ENCODE measurements around the gene SPATS2L.

SPATS2L gene

DNA sequence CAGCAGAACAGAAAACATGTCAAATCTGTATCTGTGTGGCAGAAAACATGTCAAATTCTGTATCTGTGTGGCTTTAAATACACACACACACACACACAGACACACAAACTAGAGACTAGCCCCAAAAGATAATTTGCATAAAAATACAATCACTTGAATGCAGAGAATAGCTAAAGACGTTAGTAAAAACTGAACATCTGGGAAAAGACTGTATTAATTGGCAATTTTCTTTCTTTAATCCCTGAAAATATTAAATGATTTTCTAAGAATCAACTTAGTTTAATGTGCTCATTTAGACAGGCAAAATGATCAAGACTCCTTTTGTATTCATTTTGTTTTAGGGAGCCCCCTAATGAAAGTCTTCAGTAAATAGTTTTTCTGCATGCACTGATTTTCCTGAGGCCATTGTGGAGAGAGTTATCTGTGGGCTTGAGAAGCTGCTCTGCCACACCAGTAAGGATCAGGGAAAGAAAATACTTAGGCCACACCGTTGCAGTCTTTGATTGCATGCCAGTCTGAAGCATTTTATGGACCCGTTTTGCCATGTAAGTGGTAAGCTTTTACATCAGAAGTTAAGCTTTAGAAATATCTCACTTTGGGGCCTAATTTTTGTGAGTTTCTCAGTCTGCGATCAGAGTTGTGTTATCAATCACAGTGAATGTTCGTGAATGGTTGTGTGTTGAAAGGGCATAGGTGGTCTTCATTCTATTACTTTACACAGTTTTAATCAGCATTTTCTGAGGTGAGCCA, 2.2 kb downstream of the SPATS2L start:
- H3K4me3 ChIP-seq (ENCODE audit: low read depth, low read length) = no peak overlapping the region
- TF ChIP-seq, protein P1, sequence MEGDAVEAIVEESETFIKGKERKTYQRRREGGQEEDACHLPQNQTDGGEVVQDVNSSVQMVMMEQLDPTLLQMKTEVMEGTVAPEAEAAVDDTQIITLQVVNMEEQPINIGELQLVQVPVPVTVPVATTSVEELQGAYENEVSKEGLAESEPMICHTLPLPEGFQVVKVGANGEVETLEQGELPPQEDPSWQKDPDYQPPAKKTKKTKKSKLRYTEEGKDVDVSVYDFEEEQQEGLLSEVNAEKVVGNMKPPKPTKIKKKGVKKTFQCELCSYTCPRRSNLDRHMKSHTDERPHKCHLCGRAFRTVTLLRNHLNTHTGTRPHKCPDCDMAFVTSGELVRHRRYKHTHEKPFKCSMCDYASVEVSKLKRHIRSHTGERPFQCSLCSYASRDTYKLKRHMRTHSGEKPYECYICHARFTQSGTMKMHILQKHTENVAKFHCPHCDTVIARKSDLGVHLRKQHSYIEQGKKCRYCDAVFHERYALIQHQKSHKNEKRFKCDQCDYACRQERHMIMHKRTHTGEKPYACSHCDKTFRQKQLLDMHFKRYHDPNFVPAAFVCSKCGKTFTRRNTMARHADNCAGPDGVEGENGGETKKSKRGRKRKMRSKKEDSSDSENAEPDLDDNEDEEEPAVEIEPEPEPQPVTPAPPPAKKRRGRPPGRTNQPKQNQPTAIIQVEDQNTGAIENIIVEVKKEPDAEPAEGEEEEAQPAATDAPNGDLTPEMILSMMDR (IDR thresholded peaks at IDR 0.05; ENCODE audit: borderline replicate concordance, insufficient read depth, low read depth, low read length) = no peak

DNA sequence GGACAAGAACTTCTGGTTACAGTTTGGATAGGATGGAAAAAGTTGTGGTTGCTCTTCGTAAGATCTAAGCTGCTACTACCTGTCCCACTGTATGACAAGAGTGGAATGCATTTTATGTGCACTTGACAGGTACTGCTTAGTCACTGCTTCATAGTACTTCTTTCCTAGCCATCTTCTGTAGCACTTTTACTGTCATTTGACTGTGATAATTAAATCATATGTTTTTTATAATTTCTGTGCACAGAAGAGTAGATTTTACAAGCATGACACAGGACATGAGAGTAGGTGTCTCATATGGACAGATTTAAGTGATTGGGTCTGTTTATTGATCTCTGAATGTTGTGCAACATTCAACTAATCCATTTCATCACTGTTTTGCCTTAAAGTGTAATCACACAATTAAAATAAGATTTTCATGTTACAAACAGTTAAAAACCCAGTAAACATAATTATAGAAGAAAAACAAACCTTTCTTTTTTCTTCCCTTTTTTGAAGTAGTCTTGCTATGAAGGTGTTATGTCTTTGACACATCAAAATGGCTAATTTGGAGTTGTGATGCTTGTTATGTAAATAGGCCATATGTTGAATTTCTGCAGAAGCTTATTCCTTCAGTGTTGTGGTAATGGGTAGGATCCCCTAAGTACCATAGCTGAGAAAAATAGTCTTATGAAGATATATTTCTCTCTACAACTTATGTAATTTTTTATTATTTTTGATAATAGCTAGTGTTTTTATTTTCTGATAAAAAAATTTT, 3.0 kb downstream of the SPATS2L start:
- H3K4me3 ChIP-seq (ENCODE audit: low read depth, low read length) = no peak overlapping the region
- TF ChIP-seq, protein P1 (IDR thresholded peaks at IDR 0.05; ENCODE audit: borderline replicate concordance, insufficient read depth, low read depth, low read length) = no peak

DNA sequence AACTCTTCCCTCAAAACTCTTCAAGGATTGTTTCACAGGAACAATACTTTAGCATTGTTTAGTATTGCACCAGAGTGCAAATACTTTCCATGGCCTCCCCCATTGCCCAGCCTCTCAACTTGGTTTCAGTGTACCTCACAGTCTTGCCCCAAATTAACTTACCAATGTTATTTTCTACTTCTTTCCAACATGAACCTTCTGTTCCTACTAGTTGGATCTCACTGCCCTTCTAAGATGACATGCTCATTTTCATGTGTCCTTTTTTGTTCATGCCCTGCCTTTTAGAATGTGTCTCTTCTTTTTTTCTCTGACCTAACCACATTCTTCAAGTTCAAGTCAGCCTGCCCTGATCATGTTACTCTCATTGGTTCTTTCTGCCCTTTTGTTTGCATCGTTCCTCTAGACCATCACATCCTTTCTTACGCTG, 4.1 kb downstream of the SPATS2L start:
- H3K4me3 ChIP-seq (ENCODE audit: low read depth, low read length) = no peak overlapping the region
- TF ChIP-seq, protein P1 (IDR thresholded peaks at IDR 0.05; ENCODE audit: borderline replicate concordance, insufficient read depth, low read depth, low read length) = no peak

DNA sequence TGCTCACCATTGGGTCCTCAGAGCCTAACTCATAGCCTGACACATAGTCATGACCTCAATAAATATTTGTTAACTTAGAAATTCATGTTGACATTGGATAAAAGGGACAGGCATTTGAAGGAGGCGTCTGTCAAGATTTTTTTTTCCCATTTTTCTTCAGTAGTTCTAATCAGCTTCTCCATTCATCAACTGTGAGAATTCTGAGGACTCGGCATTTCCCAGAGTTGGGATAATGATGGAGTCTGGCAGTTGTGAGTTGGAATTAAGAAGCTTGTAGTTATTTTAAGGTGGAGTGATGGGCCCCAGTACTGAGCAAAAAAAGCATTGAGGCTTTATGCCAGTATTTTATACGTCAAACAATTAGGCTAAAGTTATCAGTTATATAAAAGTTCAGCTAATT, 4.6 kb downstream of the SPATS2L start:
- H3K4me3 ChIP-seq (ENCODE audit: low read depth, low read length) = no peak overlapping the region
- TF ChIP-seq, protein P1 (IDR thresholded peaks at IDR 0.05; ENCODE audit: borderline replicate concordance, insufficient read depth, low read depth, low read length) = no peak

DNA sequence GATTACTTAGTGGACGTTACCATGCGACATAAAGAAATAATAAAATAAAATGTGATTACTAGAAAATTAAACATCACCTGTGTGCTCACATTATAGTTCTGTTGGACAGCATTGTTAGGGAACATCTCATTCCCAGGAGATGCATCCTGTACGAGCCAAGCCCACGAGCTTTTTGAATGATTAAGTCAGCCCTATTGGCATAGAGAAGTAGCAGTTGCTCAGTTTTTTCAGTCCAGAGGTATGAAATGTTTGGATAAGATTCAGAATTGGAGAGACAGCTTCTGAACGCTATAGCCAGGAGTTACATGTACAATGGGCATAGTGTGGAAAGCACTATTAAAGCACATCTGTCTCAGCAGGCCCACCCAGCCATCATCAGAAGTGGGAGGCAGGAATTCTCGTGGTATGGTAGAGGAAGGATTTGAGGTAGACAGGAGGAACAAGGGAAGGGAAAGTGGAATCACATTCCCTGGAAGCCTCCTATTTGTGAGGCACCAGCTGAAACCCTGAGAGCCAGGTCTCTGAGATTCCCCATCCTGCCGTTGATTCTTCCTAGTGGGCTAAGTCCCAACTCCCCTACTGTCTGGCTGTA, 8.6 kb downstream of the SPATS2L start:
- TF ChIP-seq, protein P1 (IDR thresholded peaks at IDR 0.05; ENCODE audit: borderline replicate concordance, insufficient read depth, low read depth, low read length) = no peak
- H3K4me3 ChIP-seq (ENCODE audit: low read depth, low read length) = no peak overlapping the region

GRCh38 chr2:200317975-200318374, 11.5 kb downstream of the SPATS2L start:
- TF ChIP-seq, protein P1 (IDR thresholded peaks at IDR 0.05; ENCODE audit: borderline replicate concordance, insufficient read depth, low read depth, low read length) = no peak
- no peak overlapping the region for H3K4me3 ChIP-seq (ENCODE audit: low read depth, low read length)
